C1 segment of cervical spinal cord (tissue), 14 donors: ENCODE data around the gene STK24.

Source experiments
- DNase-seq, 14 donors: peaks; one replicate each; lab custom pipeline; 2025; lab: John Stamatoyannopoulos, UW

The STK24 gene

GRCh38 chr13:98534821-98535220, 42.1 kb downstream of the STK24 start:
- DNase-seq = no peak

- DNase-seq = no peak
Measured at GRCh38 chr13:98533912-98534311, 43.0 kb downstream of the STK24 start.

GRCh38 chr13:98532254-98532653, 44.7 kb downstream of the STK24 start:
- no peak for DNase-seq

GRCh38 chr13:98530217-98530616, 46.7 kb downstream of the STK24 start:
- no peak for DNase-seq

GRCh38 chr13:98529171-98529570, 47.7 kb downstream of the STK24 start:
- no peak for DNase-seq

- peak in 2 of 14 donors; percentile 45 to 69 for DNase-seq
Measured at GRCh38 chr13:98528663-98529064, 48.2 kb downstream of the STK24 start.

GRCh38 chr13:98527526-98527925, 49.4 kb downstream of the STK24 start:
- DNase-seq = no peak

- DNase-seq = no peak
Measured at GRCh38 chr13:98526182-98526512, 50.8 kb downstream of the STK24 start.

GRCh38 chr13:98525456-98526181, 51.3 kb downstream of the STK24 start:
- DNase-seq = no peak

- no peak for DNase-seq
Measured at GRCh38 chr13:98524793-98525192, 52.1 kb downstream of the STK24 start.

- DNase-seq = no peak
Measured at GRCh38 chr13:98524391-98524790, 52.5 kb downstream of the STK24 start.

GRCh38 chr13:98523455-98524102, 53.3 kb downstream of the STK24 start:
- no peak for DNase-seq

GRCh38 chr13:98522371-98522770, 54.5 kb downstream of the STK24 start:
- no peak for DNase-seq

GRCh38 chr13:98521461-98522247, 55.3 kb downstream of the STK24 start:
- no peak for DNase-seq

- DNase-seq = no peak
Measured at GRCh38 chr13:98520674-98521449, 56.0 kb downstream of the STK24 start.

GRCh38 chr13:98519976-98520375, 56.9 kb downstream of the STK24 start:
- no peak for DNase-seq

GRCh38 chr13:98517576-98518310, 59.2 kb downstream of the STK24 start:
- no peak for DNase-seq

- no peak for DNase-seq
Measured at GRCh38 chr13:98515818-98516465, 61.0 kb downstream of the STK24 start.

GRCh38 chr13:98514288-98514687, 62.6 kb downstream of the STK24 start:
- no peak for DNase-seq

- DNase-seq = no peak
Measured at GRCh38 chr13:98513837-98514236, 63.1 kb downstream of the STK24 start.
